WTC11 (cell line): ENCODE measurements around the gene RAPGEF5. TPM values are rescaled to one million over a fixed set of nuclear protein-coding genes. Genes with fewer than 3 reads are reported as not detected.

Experiments
- ATAC-seq: fragments of 200-7000 bp; cut with Tn5 transposase; 2 replicates; pipeline ENCODE4 v1.10.0; 2021; ENCODE audit warnings: mild to moderate bottlenecking, moderate library complexity
- CTCF ChIA-PET: fragments of 300-600 bp; sonication (Branson Sonifier 250); formaldehyde crosslinking; loops from one replicate; lab custom pipeline; 2021; ENCODE audit warnings: antibody characterized with exemption; lab: Charles Lee
- POLR2A ChIA-PET: fragments of 350-600 bp; sonication (Branson Sonifier 250); formaldehyde crosslinking; loops from one replicate; lab custom pipeline; 2021; ENCODE audit warnings: antibody characterized with exemption; lab: Charles Lee
- DNase-seq: peaks from one replicate; pipeline ENCODE4 v3.0.0; 2021; ENCODE audit warnings: low spot score
- H3K27ac Mint-ChIP-seq: 2 replicates; pipeline ENCODE4 v1.8.0; 2021; ENCODE audit warnings: mixed read lengths
- H3K27me3 Mint-ChIP-seq: 2 replicates; pipeline ENCODE4 v1.8.0; 2021; ENCODE audit warnings: low read depth, mild to moderate bottlenecking, moderate library complexity, mixed read lengths
- H3K36me3 Mint-ChIP-seq: 2 replicates; pipeline ENCODE4 v1.8.0; 2021; ENCODE audit warnings: mixed read lengths
- H3K4me1 Mint-ChIP-seq: 2 replicates; pipeline ENCODE4 v1.8.0; 2022; ENCODE audit warnings: mixed read lengths
- H3K4me3 Mint-ChIP-seq: 2 replicates; pipeline ENCODE4 v1.8.0; 2021; ENCODE audit warnings: mild to moderate bottlenecking, moderate library complexity, mixed read lengths
- H3K9me3 Mint-ChIP-seq: 2 replicates; pipeline ENCODE4 v1.8.0; 2021; ENCODE audit warnings: mixed read lengths
- CBFB ChIP-seq: sonication (generic); formaldehyde crosslinking; IDR thresholded peaks from 2 replicates; pipeline ENCODE4 v1.8.1; 2022; ENCODE audit warnings: mild to moderate bottlenecking, low read depth, missing genetic modification reagents
- FOXK1 ChIP-seq: sonication (generic); formaldehyde crosslinking; IDR thresholded peaks from 2 replicates; pipeline ENCODE4 v1.8.0; 2022; ENCODE audit warnings: mild to moderate bottlenecking, moderate library complexity, missing genetic modification reagents
- FOXP1 ChIP-seq: sonication (generic); formaldehyde crosslinking; IDR thresholded peaks from 2 replicates; pipeline ENCODE4 v1.8.0; 2022; ENCODE audit warnings: missing genetic modification reagents, mild to moderate bottlenecking, moderate library complexity, borderline replicate concordance
- JAZF1 ChIP-seq: fragments of 250-450 bp; sonication (Bioruptor Pico); IDR thresholded peaks from 2 replicates; pipeline ENCODE4 v1.9.0; 2021; ENCODE audit warnings: moderate library complexity, mild to moderate bottlenecking, inconsistent platforms
- JUN ChIP-seq: sonication (generic); formaldehyde crosslinking; IDR thresholded peaks from 2 replicates; pipeline ENCODE4 v1.8.0; 2023; ENCODE audit warnings: mild to moderate bottlenecking, missing genetic modification reagents
- NR3C1 ChIP-seq: sonication (generic); formaldehyde crosslinking; conservative IDR thresholded peaks from 2 replicates; pipeline ENCODE4 v1.8.1; 2023; ENCODE audit warnings: low read depth, mild to moderate bottlenecking, missing genetic modification reagents
- PRRX2 ChIP-seq: fragments of 250-450 bp; sonication (Bioruptor Pico); IDR thresholded peaks from 2 replicates; pipeline ENCODE4 v1.8.0; 2021; ENCODE audit warnings: mild to moderate bottlenecking
- RELA ChIP-seq: sonication (generic); formaldehyde crosslinking; IDR thresholded peaks from 2 replicates; pipeline ENCODE4 v1.8.1; 2022; ENCODE audit warnings: missing genetic modification reagents, mild to moderate bottlenecking, borderline replicate concordance
- SOX15 ChIP-seq: fragments of 250-450 bp; sonication (Bioruptor Pico); IDR thresholded peaks from 2 replicates; pipeline ENCODE4 v1.9.0; 2021; ENCODE audit warnings: mild to moderate bottlenecking
- SP1 ChIP-seq: sonication (generic); formaldehyde crosslinking; conservative IDR thresholded peaks from 2 replicates; pipeline ENCODE4 v1.8.1; 2022; ENCODE audit warnings: missing genetic modification reagents
- ZBTB21 ChIP-seq: sonication (generic); formaldehyde crosslinking; IDR thresholded peaks from 2 replicates; pipeline ENCODE4 v1.8.1; 2023; ENCODE audit warnings: mild to moderate bottlenecking, missing genetic modification reagents, borderline replicate concordance
- ZNF232 ChIP-seq: sonication (generic); formaldehyde crosslinking; IDR thresholded peaks from 2 replicates; pipeline ENCODE4 v1.8.0; 2022; ENCODE audit warnings: mild to moderate bottlenecking, missing genetic modification reagents
- ZNF263 ChIP-seq: sonication (generic); formaldehyde crosslinking; IDR thresholded peaks from 2 replicates; pipeline ENCODE4 v1.8.1; 2022; ENCODE audit warnings: low read depth, mild to moderate bottlenecking, moderate library complexity, missing genetic modification reagents
- ZNF425 ChIP-seq: fragments of 250-450 bp; sonication (Bioruptor Pico); conservative IDR thresholded peaks from 2 replicates; pipeline ENCODE4 v1.9.0; 2021; ENCODE audit warnings: mild to moderate bottlenecking
- total RNA-seq: library from RNA; stranded (reverse); gene quantifications from 3 replicates; pipeline ENCODE4 v1.2.3, GENCODE V29; 2021
- TF ChIP-seq, protein P1 (sequence below): sonication (generic); formaldehyde crosslinking; IDR thresholded peaks from 2 replicates; pipeline ENCODE4 v1.8.0; 2022; ENCODE audit warnings: mild to moderate bottlenecking, missing genetic modification reagents
- TF ChIP-seq, protein P2 (sequence below): sonication (generic); formaldehyde crosslinking; IDR thresholded peaks from 2 replicates; pipeline ENCODE4 v1.8.1; 2023; ENCODE audit warnings: mild to moderate bottlenecking, missing genetic modification reagents
- TF ChIP-seq, protein P3 (sequence below): sonication (generic); formaldehyde crosslinking; conservative IDR thresholded peaks from 2 replicates; pipeline ENCODE4 v1.8.1; 2023; ENCODE audit warnings: mild to moderate bottlenecking, low read depth, missing genetic modification reagents, moderate library complexity
- TF ChIP-seq, protein P4 (sequence below): sonication (generic); formaldehyde crosslinking; IDR thresholded peaks from 2 replicates; pipeline ENCODE4 v1.8.0; 2023; ENCODE audit warnings: missing genetic modification reagents, mild to moderate bottlenecking, borderline replicate concordance
- TF ChIP-seq, protein P5 (sequence below): sonication (generic); formaldehyde crosslinking; IDR thresholded peaks from 2 replicates; pipeline ENCODE4 v1.8.1; 2023; ENCODE audit warnings: mild to moderate bottlenecking, moderate library complexity, missing genetic modification reagents

The RAPGEF5 gene
- total RNA-seq, 1 experiment from 2014 or later, result 12.3 TPM

DNA sequence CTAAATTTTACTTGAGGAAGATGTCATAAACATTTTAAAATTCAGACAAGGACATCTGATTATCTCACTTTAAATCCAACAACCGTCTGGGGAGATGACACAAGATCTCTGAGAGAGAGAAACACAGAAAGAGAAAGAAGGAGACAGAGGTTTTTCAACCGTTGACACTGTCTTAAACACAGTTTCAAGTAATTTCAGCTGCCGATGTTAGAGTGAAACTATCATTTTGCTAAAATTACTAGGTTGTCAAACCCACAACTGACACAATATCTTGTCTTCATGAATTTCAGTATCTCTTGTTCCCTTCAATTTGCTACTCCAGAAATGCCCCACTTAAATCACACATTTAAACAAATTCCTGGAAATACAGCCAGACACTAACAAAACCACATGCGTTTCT is 174.8 kb downstream of the RAPGEF5 start:
- ATAC-seq (no peak), DNase-seq (no peak)
- Mint-ChIP-seq H3K27ac (no peak overlapping the region), H3K4me1 (peaks cover 46% of the 10 kb centered on the region), H3K36me3 (peaks cover 16% of the 10 kb centered on the region), H3K4me3 (no peak overlapping the region), H3K9me3 (peaks cover 17% of the 10 kb centered on the region), H3K27me3 (no peaks in the 10 kb centered on the region)
- TF ChIP-seq PRRX2 (CRISPR knock-in tag) (no peak), NR3C1 (CRISPR knock-in tag) (no peak), SOX15 (CRISPR knock-in tag) (no peak), RELA (no peak), FOXP1 (CRISPR knock-in tag) (no peak), ZNF425 (CRISPR knock-in tag) (no peak), SP1 (no peak), CBFB (CRISPR knock-in tag) (no peak), ZNF232 (CRISPR knock-in tag) (no peak), FOXK1 (CRISPR knock-in tag) (no peak), JAZF1 (CRISPR knock-in tag) (no peak), ZBTB21 (CRISPR knock-in tag) (no peak), ZNF263 (CRISPR knock-in tag) (no peak), JUN (no peak)
- TF ChIP-seq, protein P1, sequence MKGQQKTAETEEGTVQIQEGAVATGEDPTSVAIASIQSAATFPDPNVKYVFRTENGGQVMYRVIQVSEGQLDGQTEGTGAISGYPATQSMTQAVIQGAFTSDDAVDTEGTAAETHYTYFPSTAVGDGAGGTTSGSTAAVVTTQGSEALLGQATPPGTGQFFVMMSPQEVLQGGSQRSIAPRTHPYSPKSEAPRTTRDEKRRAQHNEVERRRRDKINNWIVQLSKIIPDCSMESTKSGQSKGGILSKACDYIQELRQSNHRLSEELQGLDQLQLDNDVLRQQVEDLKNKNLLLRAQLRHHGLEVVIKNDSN (CRISPR knock-in tag), result no peak
- TF ChIP-seq, protein P2, sequence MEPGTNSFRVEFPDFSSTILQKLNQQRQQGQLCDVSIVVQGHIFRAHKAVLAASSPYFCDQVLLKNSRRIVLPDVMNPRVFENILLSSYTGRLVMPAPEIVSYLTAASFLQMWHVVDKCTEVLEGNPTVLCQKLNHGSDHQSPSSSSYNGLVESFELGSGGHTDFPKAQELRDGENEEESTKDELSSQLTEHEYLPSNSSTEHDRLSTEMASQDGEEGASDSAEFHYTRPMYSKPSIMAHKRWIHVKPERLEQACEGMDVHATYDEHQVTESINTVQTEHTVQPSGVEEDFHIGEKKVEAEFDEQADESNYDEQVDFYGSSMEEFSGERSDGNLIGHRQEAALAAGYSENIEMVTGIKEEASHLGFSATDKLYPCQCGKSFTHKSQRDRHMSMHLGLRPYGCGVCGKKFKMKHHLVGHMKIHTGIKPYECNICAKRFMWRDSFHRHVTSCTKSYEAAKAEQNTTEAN (CRISPR knock-in tag), result no peak
- TF ChIP-seq, protein P3, sequence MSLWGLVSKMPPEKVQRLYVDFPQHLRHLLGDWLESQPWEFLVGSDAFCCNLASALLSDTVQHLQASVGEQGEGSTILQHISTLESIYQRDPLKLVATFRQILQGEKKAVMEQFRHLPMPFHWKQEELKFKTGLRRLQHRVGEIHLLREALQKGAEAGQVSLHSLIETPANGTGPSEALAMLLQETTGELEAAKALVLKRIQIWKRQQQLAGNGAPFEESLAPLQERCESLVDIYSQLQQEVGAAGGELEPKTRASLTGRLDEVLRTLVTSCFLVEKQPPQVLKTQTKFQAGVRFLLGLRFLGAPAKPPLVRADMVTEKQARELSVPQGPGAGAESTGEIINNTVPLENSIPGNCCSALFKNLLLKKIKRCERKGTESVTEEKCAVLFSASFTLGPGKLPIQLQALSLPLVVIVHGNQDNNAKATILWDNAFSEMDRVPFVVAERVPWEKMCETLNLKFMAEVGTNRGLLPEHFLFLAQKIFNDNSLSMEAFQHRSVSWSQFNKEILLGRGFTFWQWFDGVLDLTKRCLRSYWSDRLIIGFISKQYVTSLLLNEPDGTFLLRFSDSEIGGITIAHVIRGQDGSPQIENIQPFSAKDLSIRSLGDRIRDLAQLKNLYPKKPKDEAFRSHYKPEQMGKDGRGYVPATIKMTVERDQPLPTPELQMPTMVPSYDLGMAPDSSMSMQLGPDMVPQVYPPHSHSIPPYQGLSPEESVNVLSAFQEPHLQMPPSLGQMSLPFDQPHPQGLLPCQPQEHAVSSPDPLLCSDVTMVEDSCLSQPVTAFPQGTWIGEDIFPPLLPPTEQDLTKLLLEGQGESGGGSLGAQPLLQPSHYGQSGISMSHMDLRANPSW (CRISPR knock-in tag), result no peak
- TF ChIP-seq, protein P4, sequence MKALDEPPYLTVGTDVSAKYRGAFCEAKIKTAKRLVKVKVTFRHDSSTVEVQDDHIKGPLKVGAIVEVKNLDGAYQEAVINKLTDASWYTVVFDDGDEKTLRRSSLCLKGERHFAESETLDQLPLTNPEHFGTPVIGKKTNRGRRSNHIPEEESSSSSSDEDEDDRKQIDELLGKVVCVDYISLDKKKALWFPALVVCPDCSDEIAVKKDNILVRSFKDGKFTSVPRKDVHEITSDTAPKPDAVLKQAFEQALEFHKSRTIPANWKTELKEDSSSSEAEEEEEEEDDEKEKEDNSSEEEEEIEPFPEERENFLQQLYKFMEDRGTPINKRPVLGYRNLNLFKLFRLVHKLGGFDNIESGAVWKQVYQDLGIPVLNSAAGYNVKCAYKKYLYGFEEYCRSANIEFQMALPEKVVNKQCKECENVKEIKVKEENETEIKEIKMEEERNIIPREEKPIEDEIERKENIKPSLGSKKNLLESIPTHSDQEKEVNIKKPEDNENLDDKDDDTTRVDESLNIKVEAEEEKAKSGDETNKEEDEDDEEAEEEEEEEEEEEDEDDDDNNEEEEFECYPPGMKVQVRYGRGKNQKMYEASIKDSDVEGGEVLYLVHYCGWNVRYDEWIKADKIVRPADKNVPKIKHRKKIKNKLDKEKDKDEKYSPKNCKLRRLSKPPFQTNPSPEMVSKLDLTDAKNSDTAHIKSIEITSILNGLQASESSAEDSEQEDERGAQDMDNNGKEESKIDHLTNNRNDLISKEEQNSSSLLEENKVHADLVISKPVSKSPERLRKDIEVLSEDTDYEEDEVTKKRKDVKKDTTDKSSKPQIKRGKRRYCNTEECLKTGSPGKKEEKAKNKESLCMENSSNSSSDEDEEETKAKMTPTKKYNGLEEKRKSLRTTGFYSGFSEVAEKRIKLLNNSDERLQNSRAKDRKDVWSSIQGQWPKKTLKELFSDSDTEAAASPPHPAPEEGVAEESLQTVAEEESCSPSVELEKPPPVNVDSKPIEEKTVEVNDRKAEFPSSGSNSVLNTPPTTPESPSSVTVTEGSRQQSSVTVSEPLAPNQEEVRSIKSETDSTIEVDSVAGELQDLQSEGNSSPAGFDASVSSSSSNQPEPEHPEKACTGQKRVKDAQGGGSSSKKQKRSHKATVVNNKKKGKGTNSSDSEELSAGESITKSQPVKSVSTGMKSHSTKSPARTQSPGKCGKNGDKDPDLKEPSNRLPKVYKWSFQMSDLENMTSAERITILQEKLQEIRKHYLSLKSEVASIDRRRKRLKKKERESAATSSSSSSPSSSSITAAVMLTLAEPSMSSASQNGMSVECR (CRISPR knock-in tag), result no peak
- TF ChIP-seq, protein P5, sequence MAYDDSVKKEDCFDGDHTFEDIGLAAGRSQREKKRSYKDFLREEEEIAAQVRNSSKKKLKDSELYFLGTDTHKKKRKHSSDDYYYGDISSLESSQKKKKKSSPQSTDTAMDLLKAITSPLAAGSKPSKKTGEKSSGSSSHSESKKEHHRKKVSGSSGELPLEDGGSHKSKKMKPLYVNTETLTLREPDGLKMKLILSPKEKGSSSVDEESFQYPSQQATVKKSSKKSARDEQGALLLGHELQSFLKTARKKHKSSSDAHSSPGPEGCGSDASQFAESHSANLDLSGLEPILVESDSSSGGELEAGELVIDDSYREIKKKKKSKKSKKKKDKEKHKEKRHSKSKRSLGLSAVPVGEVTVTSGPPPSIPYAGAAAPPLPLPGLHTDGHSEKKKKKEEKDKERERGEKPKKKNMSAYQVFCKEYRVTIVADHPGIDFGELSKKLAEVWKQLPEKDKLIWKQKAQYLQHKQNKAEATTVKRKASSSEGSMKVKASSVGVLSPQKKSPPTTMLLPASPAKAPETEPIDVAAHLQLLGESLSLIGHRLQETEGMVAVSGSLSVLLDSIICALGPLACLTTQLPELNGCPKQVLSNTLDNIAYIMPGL, result no peak
- POLR2A ChIA-PET, result no interaction called here
- CTCF ChIA-PET, result no interaction called here
